Endometrial microvascular endothelial cells (primary cell): ENCODE data around the gene PFDN6. TPM values are rescaled to one million over a fixed set of nuclear protein-coding genes. Genes with fewer than 3 reads are reported as not detected.

Source experiments
- in situ Hi-C: cut with HindIII; loops from 2 replicates; pipeline ENCODE4 v1.10.0; 2017; ENCODE audit warnings: low sequenced_read_pairs, low pct_unique_long_range_greater_than_20kb; ENCODE audit errors: inconsistent ontology term
- total RNA-seq: library from RNA; depleted of rRNA; stranded (reverse); fragments of >200 nt; gene quantifications from one replicate; pipeline ENCODE4 v1.2.3, GENCODE V29; 2015; ENCODE audit errors: inconsistent ontology term

Gene PFDN6
- total RNA-seq, 1 donor from 2014 or later: 59.0 TPM

DNA sequence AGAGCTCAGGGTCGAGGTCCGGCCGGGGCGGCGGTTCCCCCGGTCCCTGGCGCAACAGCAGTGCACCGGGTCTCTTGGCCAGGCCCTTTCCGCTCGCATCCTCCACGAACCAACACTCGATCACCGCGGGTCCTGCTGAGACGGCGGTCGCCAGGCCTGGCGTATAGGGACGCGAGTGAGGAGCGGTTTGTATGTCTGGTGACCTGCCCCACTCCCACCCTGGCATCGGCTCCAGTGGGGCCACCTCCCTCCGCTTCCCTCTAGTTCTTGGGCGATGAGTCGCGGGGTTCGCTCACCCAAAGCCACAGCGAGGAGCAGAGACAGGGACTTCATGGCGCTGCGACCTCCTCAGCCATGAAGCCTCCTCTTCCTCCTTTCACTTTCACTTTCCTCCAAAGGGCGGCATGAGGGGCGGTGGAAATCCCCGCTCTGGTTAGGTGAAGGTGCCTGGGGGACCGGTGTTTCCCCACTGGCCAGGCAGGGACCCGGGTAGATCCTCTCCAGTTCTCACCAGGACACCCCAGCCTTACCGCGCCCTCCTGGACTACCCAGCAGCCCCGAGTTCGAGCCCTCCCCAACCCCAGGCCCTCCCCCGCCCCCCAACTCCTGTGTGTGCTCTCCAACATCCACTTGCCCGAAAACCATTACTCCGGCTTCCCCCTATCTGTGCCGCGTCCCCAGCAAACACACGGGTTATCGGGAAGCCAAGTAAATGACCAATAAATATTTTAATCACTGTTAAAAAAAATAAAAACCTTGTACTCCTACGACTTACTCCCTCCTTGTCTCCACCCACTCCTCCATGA is 24.5 kb downstream of the PFDN6 start, which contains the start of gene TAPBP:
Gene TAPBP (minus strand): TSS at position 370 of the 806 bp plus-strand sequence. CDS start 37 bp downstream, at position 333.
- in situ Hi-C loops: no loop called here

DNA sequence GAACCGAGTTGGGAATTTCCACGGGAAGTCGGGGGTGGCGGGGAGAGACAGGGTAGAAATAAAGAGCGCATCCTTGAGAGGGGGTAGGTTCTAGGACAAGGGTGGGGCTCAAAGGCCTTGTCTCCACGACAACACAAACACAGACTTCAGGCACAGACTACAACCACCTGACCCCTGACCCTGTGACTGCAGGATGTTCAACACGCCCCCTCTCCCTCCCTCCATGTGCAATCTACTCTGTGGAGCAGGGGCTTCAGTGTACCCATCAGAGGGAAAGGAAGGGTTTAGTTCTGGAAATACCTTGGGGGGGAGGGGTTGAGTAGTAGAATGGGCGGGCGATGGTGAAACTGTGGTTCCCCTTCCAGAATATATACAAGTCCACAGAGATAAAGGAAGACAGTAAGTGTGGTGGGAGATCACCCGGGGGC is 25.1 kb downstream of the PFDN6 start:
- in situ Hi-C loops: no loop called here

DNA sequence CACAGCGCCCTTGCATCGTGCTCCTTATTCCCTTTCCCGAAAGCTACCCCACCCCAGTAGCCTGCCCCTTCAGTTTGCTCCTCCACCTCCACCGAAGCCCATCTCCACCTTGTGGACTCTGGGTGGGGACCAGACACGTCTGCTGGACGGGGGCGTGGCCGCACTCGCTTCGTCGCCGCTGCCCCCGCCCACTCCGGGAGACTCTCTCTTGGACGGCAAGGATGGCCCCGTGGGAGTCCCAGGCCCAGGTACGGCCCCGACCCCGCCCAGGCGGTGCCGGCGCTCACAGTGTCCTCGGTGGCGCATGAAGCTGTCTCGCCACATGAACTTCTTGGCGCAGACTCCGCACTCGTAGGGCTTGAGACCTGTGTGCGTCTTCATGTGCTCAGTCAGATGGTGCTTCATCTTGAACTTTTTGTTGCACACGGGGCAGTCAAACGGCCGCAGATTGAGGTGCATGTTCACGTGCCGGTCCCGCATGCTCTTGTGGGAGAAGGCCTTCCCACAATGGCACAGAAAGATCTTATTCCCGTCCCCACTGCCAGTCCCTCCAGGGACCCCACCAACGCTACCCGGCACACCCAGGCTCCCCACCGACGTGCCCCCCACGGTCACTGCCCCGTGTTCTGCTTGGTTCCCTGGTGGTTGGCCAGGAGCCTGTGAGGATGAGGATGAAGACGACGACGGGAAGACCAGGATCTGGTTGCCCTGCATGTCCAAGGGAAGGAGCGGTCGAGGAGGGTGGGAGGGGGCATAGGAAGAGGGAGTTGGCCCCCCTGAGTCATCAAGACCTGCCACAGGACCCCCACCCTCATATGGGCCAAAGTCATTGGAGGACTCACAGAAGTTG is 25.8 kb downstream of the PFDN6 start:
- in situ Hi-C loops: no loop called here

DNA sequence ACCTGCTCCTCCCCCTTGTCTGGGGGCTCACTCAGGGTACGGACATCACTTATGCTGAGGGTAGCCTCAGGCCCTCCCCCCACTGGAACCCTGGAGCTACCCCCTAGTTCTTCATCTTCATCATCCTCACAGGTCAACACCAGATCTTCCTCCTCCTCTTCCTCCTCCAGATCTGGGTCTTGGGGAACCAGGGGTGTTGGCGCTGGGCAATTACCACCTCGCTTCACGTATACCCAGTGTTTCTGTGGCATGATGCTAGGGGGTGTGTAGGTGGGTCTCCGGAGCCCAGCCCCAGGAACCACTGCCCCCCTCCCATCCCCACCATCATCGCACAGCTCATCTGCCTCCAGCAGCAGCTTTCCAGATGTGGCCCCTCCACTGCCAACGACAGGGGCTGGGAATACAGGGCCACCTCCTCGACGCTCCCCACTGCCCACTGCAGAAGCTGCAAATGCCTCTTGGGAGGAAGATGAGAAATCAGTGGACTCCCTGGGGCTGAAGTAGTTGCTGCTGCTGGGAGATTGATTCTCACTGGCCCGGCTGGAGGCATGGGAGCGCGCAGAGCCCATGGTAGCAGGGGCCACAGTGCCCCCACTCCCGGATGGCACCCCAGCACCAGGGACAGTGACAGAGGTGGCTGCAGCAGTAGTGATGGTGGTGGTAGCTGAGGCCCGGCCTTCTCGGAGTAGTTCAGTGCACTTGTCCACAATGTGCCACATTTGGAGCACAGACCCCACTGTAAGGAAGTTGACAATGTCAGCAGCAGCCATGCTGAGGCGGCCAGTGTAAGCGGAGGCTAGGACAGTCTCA is 26.6 kb downstream of the PFDN6 start:
- in situ Hi-C loops: no loop called here

DNA sequence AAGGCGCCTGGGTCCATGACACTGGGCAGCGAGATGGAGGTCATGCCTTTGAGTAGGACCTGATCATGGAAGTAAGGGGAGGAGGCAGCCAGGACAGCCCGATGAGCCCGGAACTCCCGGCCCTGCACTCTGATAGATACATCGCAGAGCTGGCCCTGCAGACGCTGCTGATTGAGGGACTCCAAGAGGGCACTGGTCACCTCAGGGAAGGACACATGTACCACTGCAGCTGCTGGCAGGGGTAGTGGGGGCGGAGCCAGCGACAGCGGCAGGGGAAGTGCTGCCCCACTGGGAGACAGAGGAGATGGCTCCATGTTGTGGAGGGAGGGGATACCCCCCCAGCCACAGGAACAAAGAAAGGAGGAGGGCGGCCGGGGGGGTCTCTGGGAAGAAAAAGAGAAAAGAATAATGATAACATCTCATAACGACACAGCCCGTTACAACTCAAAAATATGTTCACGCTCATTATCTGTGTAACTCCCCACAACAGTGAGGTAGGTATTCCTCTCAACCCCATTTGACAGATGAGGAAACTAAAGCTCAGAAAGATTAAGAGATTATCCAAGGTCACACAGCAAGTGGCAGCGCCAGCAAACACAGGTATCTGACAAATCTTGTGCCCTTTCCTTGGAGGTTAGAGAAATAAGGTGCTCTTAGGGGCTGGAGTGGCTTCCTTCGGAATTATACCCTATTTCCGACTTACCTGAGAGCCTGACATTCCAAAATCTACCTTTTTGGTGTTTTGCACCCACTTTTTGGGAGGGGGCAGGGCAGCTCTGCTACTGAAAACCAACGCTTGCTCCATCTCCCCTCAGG is 27.4 kb downstream of the PFDN6 start:
- in situ Hi-C loops: no loop called here

DNA sequence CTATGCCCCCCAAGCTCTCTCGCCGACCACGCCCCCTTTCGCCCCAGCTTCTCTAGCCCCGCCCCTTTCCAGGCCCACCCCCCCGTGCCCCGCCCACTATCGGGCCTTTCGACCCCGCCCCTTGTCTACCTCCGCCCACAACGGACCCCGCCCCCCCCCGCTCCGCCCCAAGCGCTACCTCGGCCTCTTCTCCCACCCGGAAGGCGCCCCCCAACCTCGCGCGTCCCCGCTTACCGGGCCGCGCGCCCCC is 27.9 kb downstream of the PFDN6 start:
- in situ Hi-C loops: no loop called here

DNA sequence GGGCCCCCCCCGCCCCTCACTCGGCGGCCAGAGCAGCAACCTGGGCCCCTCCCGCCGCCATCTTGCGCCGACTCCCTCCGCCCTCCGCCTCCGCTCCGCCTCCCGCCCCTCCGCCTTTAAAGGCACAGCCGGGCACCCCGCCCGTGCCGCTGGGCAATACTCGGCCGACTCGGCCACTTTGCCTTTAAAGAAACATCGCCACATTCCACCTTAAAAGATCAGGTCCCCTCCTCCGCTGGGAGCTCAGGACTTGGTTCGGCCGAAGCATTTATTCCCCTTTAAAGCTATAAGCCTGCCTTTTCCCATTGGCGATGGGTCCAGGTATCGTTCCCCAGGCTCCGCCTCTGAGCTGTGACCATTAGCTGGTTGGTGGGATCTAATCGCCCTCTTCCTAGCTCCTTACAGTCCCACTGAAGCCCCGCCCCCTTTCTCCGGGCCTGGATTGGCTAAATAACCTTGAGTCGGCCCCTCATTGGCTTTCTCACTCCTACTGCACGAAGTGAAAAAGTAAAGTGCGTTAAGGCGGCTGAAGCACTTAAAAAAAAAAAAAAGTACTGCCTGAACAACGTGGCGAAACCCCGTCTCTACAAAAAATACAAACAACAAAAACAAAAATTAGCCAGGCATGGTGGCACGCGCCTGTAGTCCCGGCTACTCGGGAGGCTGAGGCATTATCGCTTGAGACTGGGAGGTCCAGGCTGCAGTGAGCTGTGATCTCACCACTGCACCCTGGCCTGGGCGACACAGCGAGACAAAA is 28.4 kb downstream of the PFDN6 start, which contains the start of gene ZBTB22:
Gene ZBTB22 (minus strand): TSS at position 76 of the 757 bp plus-strand sequence. CDS start 828 bp downstream, outside the sequence.
- in situ Hi-C loops: no loop called here

DNA sequence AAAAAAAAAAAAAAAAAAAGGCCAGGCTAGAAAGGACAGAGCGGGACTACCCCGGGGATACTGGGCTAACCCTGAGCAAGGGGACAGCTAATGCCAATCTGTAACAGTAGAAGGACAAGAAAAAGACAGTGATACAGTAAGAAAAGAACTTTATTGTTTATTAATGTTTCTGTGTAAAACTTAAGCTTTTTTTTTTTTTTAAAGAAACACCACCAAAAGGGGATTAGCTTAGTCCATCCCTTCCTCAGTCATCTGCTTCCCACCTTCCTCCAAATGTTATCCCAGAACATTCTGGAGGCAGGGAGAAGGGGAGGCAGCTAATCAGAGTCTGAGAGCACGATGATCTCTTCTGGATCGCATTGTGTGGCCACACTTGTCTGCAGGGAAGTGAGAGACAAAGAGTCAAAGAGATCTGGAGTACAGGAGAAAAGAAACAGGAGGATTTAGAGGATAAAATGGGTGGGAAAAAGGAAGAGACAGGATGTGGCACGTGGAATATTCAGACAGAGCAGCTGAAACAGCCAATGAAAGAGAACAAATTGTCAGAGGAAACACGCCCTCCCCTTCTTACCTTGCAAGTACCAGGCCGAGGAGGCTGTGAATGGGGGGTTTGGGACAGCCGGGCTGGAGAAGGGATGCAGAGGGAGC is 29.1 kb downstream of the PFDN6 start:
- in situ Hi-C loops: no loop called here

DNA sequence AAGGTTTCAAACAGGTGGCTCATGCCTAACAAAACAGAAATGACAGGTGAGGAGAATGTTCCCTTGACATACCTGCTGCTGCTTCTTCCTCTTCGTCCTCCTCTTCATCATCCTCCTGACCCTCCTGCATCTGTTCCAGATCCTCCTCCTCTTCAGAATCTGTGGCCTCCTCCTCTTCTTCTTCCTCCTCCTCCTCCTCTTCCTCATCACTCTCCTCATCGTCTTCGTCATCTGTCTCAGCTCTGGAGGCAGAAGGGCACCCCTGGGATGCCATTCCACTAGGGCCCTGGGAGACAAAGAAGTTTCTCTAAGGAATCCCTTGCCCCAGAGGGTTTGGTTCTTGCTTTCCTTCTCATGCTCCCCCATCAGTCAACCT is 30.5 kb downstream of the PFDN6 start:
- in situ Hi-C loops: no loop called here

DNA sequence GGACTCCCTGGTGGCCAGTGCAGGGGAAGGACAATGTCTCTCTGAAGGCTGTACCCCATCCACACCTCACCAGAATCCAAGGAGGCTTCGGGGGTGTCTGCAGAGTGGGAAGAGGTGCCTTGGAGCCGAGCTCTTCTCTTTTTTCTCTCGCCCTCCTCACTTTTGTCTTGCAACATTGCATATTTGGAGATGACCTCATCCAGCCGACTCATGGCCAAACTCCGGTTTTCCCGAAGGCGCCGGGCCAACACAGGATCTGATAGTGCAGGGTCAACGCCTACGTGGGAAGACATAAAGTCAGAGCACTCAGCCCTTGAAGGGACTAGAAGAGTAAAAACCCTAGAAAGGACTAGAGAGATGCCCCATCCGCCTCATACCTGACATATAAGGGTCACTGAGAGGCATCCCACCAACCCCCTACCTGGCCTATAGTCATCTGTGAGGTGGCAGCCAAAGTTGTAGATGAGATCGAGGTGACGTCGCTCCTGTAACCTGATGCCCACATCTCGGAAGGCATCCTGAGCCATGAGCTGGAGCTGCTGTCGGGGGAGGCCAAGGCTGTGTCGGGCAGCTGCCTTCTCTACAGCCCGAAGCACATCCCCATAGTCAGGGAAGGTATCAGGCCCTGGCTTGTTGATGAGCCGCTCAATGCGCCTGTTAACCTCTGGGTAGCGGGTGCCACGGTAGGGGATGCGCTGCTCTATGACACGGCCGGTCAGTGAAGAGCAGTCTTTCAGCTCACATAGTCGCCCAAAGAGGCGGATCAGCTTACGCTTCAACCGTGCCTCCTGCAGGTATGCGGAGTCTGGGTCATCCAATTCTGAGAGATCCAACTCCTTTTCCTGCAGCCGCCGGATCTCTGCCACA is 31.1 kb downstream of the PFDN6 start:
- in situ Hi-C loops: no loop called here

DNA sequence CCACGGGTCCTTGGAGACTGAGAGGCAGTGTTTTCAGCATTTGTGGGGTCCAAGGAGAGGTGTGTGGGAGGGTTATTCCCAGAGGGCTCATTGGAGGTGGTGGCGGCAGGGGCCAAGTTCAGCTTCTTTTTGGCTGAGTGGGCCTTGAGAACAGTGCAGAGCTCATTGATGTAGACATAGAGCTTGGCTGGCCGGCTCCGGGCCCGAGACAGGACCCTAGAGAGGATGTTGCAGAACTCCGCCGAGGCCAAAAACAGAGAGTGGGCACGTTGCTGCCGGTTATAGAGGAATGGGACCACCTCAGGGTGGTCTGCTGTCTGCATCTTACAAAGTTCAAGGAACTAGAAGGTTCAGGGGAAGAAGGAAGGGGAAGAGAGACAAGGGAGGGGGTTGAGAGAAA is 31.8 kb downstream of the PFDN6 start:
- in situ Hi-C loops: no loop called here

DNA sequence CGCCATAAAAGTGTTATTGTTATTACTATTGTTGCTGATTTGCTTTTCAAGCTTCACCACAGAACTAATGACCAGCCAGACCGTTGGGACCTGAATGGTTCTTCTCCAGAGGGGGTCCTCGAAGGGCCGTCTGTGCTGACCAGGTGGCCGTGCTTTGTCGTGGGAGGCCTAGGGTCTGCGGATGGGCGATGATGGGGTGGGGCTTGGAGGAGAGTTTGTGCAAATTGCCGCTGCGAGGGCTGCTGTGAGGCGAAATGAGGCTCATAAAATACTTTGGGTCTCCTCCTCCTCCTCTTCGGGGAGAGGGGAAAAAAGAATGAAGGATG is 34.2 kb downstream of the PFDN6 start:
- in situ Hi-C loops: no loop called here

DNA sequence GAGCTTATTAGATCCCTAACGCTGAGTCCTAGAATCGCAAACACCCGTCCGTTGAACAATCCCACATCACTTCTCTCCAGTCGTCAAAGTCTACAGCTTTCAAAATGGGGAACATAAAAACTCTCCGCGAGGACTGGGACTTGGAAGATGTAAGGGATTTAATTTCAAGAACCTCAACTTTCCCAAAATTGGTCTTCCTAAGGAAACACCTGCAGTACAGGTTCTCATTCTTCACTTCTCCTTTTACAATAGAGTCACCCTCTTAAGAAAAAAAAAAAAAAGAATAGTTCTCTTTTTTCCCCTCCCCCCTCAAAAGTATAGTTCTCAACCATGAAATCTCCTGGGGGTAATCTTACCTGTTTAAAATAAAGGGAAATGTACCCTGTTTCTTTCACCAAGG is 34.7 kb downstream of the PFDN6 start:
- in situ Hi-C loops: no loop called here

DNA sequence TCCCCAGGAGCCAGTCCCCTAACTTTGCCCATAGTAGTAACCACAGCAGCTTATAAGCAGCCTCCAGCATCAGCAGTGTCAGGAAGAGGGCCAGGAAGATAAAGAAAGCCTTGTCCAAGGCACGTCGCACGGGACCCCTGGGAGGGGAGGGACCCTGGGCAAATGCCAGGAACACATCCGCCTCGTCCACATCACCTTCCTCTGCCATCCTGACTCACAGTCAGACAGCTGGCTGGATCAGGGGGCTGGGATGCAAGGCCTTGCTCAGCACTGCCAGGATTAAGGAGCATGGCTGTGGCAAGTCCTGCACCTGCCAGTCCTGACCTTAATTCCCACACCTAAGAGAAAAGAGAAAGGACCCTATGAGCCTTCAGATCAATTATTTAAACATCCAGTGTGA is 39.7 kb downstream of the PFDN6 start:
- in situ Hi-C loops: no loop called here

DNA sequence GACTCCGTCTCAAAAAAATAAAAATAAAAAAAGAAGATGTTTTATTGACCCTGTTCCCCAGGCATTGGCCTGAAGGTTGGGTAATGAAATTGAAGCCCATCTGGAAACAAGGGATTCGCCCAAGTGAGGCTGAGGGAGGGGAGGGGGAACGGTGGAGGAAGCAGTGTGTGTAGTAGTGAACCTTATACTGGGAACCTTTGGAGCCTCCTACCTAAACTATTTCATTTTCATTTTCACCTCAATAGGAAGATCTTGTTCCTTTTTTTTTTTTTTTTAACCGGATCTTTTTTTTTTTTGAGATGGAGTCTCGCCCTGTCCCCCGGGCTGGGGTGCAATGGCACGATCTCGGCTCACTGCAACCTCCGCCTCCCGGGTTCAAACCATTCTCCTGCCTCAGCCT is 41.3 kb downstream of the PFDN6 start:
- in situ Hi-C loops: no loop called here

DNA sequence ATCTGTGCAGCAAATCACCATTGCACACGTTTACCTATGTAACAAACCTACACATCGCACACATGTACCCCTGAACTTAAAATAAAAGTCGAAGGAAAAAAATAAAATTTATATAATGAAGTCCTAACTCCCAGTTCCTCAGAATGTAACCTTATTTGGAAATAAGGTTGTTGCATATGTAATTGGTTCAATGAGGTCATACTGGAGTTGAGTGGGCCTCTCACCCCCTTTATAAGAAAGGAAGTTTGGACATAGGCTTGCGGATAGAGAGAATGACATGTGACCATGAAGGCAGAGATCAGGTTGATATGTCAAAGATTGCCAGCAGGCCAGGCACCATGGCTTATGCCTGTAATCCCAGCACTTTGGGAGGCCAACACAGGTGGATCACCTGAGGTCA is 44.3 kb downstream of the PFDN6 start:
- in situ Hi-C loops: no loop called here

DNA sequence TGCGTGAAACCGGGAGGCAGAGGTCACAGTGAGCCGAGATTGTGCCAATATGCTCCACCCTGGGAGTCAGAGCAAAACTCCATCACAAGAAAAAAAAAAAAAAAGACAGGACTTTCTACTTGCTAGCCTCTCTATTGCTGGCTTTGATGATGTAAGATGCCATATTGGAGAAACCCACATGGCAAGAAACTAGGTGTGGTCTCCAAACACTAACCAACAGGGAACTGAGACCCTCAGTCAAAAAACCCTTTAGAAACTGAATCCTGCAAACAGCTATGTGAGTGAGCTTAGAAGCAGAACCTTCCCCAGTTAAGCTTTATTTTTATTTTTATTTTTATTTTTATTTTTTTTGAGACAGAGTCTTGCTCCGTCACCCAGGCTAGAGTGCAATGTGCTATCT is 46.5 kb downstream of the PFDN6 start:
- in situ Hi-C loops: no loop called here
